DND-41 (cell line): ENCODE measurements around the gene CYRIA.

Experiments
- ATAC-seq: fragments of 200-7000 bp; cut with Tn5 transposase; 3 replicates; pipeline ENCODE4 v1.9.1; 2021; ENCODE audit warnings: low read depth; ENCODE audit not compliant: insufficient read depth
- DNase-seq: peaks from one replicate; pipeline ENCODE4 v3.0.0-alpha.2; 2020
- H2AFZ ChIP-seq: 2 replicates; pipeline ENCODE4 v1.6.0; 2012; ENCODE audit warnings: low read depth, low read length
- H3K27ac ChIP-seq: 2 replicates; pipeline ENCODE4 v1.5.1; 2012; ENCODE audit warnings: low read length, inconsistent platforms
- H3K27me3 ChIP-seq: fragments of 200-600 bp; sonication (generic); 2 replicates; pipeline ENCODE4 v1.6.0; 2012; ENCODE audit warnings: low read length, mild to moderate bottlenecking, inconsistent platforms; ENCODE audit not compliant: insufficient read depth, poor library complexity
- H3K36me3 ChIP-seq: 2 replicates; pipeline ENCODE4 v1.5.1; 2012; ENCODE audit warnings: low read length, inconsistent platforms; ENCODE audit not compliant: insufficient read depth
- H3K4me1 ChIP-seq: 2 replicates; pipeline ENCODE4 v1.5.1; 2012; ENCODE audit warnings: mild to moderate bottlenecking, low read length; ENCODE audit not compliant: insufficient read depth
- H3K4me2 ChIP-seq: 2 replicates; pipeline ENCODE4 v1.6.0; 2012; ENCODE audit warnings: mild to moderate bottlenecking, moderate library complexity, low read length, inconsistent platforms; ENCODE audit not compliant: insufficient read depth
- H3K4me3 ChIP-seq, 2 experiments: fragments of 200-600 bp in 1 of 2; shearing (Covaris generic) in 1 of 2; 2 replicates each; pipeline ENCODE4 v1.5.1; 2012 to 2016; ENCODE audit warnings: inconsistent platforms in 2 of 2, low read length in 2 of 2, mild to moderate bottlenecking in 2 of 2, low read depth in 1 of 2, moderate library complexity in 1 of 2
- H3K79me2 ChIP-seq: 2 replicates; pipeline ENCODE4 v1.6.0; 2012; ENCODE audit warnings: low read length, inconsistent platforms; ENCODE audit not compliant: insufficient read depth
- H3K9ac ChIP-seq: 2 replicates; pipeline ENCODE4 v1.6.0; 2012; ENCODE audit warnings: low read depth, mild to moderate bottlenecking, inconsistent platforms, low read length, moderate library complexity
- H3K9me3 ChIP-seq: 2 replicates; pipeline ENCODE4 v1.5.1; 2012; ENCODE audit warnings: low read length, moderate library complexity, mild to moderate bottlenecking, inconsistent platforms; ENCODE audit not compliant: insufficient read depth, severe bottlenecking
- H4K20me1 ChIP-seq: 2 replicates; pipeline ENCODE4 v1.6.0; 2012; ENCODE audit warnings: low read length; ENCODE audit not compliant: insufficient read depth
- CTCF ChIP-seq: IDR thresholded peaks from 2 replicates; pipeline ENCODE4 v1.5.1; 2012; ENCODE audit warnings: borderline replicate concordance, low read length, moderate library complexity, mild to moderate bottlenecking; ENCODE audit not compliant: poor library complexity, severe bottlenecking; ENCODE audit errors: extremely low read depth
- EZH2 ChIP-seq: IDR thresholded peaks from 3 replicates; pipeline ENCODE4 v1.6.1; 2012; ENCODE audit warnings: borderline replicate concordance, low read depth, mild to moderate bottlenecking, moderate library complexity, low read length, inconsistent platforms; ENCODE audit not compliant: severe bottlenecking

The CYRIA gene

GRCh38 chr2:16621316-16621715 lies 44.3 kb downstream of the CYRIA start:
- Histone ChIP-seq H4K20me1 (no peaks in the 10 kb centered on the region), H3K4me1 (peaks cover 23% of the 10 kb centered on the region), H3K9ac (no peak overlapping the region), H2AFZ (no peak overlapping the region), H3K4me2 (no peak overlapping the region), H3K4me3 (no peak overlapping the region), H3K9me3 (no peaks in the 10 kb centered on the region), H3K36me3 (no peaks in the 10 kb centered on the region), H3K79me2 (no peaks in the 10 kb centered on the region), H3K27me3 (no peaks in the 10 kb centered on the region), H3K27ac (no peak overlapping the region)
- TF ChIP-seq CTCF (no peak), EZH2 (no peak)
- ATAC-seq (no peak), DNase-seq (no peak)

- Histone ChIP-seq H3K4me3 (no peak overlapping the region), H3K27ac (no peak overlapping the region), H4K20me1 (no peaks in the 10 kb centered on the region), H3K36me3 (no peaks in the 10 kb centered on the region), H2AFZ (no peak overlapping the region), H3K9me3 (no peaks in the 10 kb centered on the region), H3K9ac (no peak overlapping the region), H3K27me3 (no peaks in the 10 kb centered on the region), H3K79me2 (no peaks in the 10 kb centered on the region), H3K4me2 (no peak overlapping the region), H3K4me1 (peaks cover 23% of the 10 kb centered on the region)
- ATAC-seq (no peak), DNase-seq (no peak)
- TF ChIP-seq CTCF (no peak), EZH2 (no peak)
Observed at GRCh38 chr2:16620590-16620989, 45.0 kb downstream of the CYRIA start.

GRCh38 chr2:16619576-16620245 lies 45.9 kb downstream of the CYRIA start:
- no peak overlapping the region for H3K4me3 ChIP-seq
- TF ChIP-seq EZH2 (no peak), CTCF (no peak)
- H3K4me2 ChIP-seq: no peak overlapping the region
- DNase-seq: no peak
- no peak overlapping the region for H3K27ac ChIP-seq
- no peak overlapping the region for H3K9ac ChIP-seq
- H3K4me1 ChIP-seq: peaks cover 14% of the 10 kb centered on the region
- H3K36me3 ChIP-seq: no peaks in the 10 kb centered on the region
- ATAC-seq: no peak
- H2AFZ ChIP-seq: no peak overlapping the region
- no peaks in the 10 kb centered on the region for H3K79me2 ChIP-seq
- no peaks in the 10 kb centered on the region for H4K20me1 ChIP-seq
- H3K9me3 ChIP-seq: no peaks in the 10 kb centered on the region
- H3K27me3 ChIP-seq: no peaks in the 10 kb centered on the region
